Calu3 (cell line): ENCODE data around the gene HDAC4. TPM values are rescaled to one million over a fixed set of nuclear protein-coding genes. Genes with fewer than 3 reads are reported as not detected.

Experiments used
- BruUV-seq: library from RNA; stranded (reverse); fragments of 400-500 nt; replicated peaks from 2 replicates; lab custom pipeline; 2021; lab: Mats Ljungman, UMichigan
- CTCF ChIA-PET: fragments of 300-600 bp; sonication (Branson Sonifier 250); formaldehyde crosslinking; loops from one replicate; lab custom pipeline; 2022; ENCODE audit warnings: antibody characterized with exemption; lab: Charles Lee
- DNase-seq: peaks from one replicate; pipeline ENCODE4 v3.0.0; 2022
- H3K27ac Mint-ChIP-seq: one replicate; pipeline ENCODE4 v1.8.0; 2022; ENCODE audit warnings: mixed read lengths; ENCODE audit not compliant: unreplicated experiment
- H3K27me3 Mint-ChIP-seq: one replicate; pipeline ENCODE4 v1.8.0; 2022; ENCODE audit warnings: mixed read lengths; ENCODE audit not compliant: unreplicated experiment
- H3K36me3 Mint-ChIP-seq: one replicate; pipeline ENCODE4 v1.8.0; 2022; ENCODE audit warnings: mild to moderate bottlenecking, moderate library complexity, mixed read lengths; ENCODE audit not compliant: insufficient read depth, unreplicated experiment
- H3K4me1 Mint-ChIP-seq: one replicate; pipeline ENCODE4 v1.8.0; 2022; ENCODE audit warnings: mild to moderate bottlenecking, low read depth, mixed read lengths; ENCODE audit not compliant: unreplicated experiment
- H3K4me3 Mint-ChIP-seq: one replicate; pipeline ENCODE4 v1.8.0; 2022; ENCODE audit warnings: mild to moderate bottlenecking, low read depth, moderate library complexity, mixed read lengths; ENCODE audit not compliant: unreplicated experiment
- H3K9me3 Mint-ChIP-seq: one replicate; pipeline ENCODE4 v1.8.0; 2022; ENCODE audit warnings: low read depth, mixed read lengths; ENCODE audit not compliant: unreplicated experiment
- intact Hi-C: fragments of 100-400 bp; cut with micrococcal nuclease; formaldehyde crosslinking; loops from one replicate; pipeline ENCODE4 v1.10.0; 2022; ENCODE audit not compliant: unreplicated experiment
- total RNA-seq: library from RNA; stranded (reverse); gene quantifications from 2 replicates; pipeline ENCODE4 v1.2.3, GENCODE V29; 2022
- TF ChIP-seq, protein P1 (sequence below): fragments of 200-600 bp; IDR thresholded peaks from one replicate; pipeline ENCODE4 v1.8.0; 2022; ENCODE audit warnings: antibody characterized with exemption; ENCODE audit not compliant: unreplicated experiment

The HDAC4 gene
- total RNA-seq, 1 experiment from 2014 or later = 39.6 TPM

GRCh38 chr2:239147376-239147775, 253.4 kb downstream of the HDAC4 start:
- CTCF ChIA-PET = no interaction called here

DNA sequence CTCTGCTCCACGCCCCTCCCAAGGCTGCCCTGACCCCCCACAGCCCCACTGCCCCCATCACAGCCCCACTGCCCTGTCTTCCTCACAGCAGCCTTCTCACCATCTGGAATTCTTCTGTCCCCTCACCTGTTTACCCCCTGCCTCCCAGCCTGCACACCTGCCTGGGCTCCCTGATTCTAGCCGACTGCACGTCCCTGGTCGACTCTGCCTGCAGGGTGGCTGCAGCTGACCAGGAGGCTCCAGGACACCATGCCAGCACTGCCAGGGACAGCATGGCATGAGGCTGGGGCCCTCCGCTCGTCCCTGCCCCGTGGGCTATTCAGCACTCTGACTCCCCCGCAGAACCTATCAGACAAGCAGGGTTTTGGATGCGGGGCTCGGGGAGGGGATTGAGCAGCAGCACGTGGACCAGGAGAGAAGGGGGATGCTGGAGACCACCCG, 254.1 kb downstream of the HDAC4 start:
- Mint-ChIP-seq H3K4me1 (peaks cover 13% of the 10 kb centered on the region), H3K27me3 (no peaks in the 10 kb centered on the region), H3K27ac (no peak overlapping the region), H3K9me3 (no peaks in the 10 kb centered on the region), H3K4me3 (no peak overlapping the region), H3K36me3 (peaks cover 11% of the 10 kb centered on the region)
- TF ChIP-seq, protein P1, sequence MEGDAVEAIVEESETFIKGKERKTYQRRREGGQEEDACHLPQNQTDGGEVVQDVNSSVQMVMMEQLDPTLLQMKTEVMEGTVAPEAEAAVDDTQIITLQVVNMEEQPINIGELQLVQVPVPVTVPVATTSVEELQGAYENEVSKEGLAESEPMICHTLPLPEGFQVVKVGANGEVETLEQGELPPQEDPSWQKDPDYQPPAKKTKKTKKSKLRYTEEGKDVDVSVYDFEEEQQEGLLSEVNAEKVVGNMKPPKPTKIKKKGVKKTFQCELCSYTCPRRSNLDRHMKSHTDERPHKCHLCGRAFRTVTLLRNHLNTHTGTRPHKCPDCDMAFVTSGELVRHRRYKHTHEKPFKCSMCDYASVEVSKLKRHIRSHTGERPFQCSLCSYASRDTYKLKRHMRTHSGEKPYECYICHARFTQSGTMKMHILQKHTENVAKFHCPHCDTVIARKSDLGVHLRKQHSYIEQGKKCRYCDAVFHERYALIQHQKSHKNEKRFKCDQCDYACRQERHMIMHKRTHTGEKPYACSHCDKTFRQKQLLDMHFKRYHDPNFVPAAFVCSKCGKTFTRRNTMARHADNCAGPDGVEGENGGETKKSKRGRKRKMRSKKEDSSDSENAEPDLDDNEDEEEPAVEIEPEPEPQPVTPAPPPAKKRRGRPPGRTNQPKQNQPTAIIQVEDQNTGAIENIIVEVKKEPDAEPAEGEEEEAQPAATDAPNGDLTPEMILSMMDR = no peak
- BruUV-seq = no TSS peak
- intact Hi-C loops = loop anchor here (10.0 kb wide), 1 partner anchor 248 kb away; no protein-coding TSS in a partner anchor
- DNase-seq = no peak
- CTCF ChIA-PET = no interaction called here

More at GRCh38 chr2:239147376-239147775, 253.4 kb downstream of the HDAC4 start:
- no TSS peak for BruUV-seq
- H3K36me3 Mint-ChIP-seq = peaks cover 9% of the 10 kb centered on the region
- no peak overlapping the region for H3K4me3 Mint-ChIP-seq
- TF ChIP-seq, protein P1 = no peak
- H3K27ac Mint-ChIP-seq = no peak overlapping the region
- no peaks in the 10 kb centered on the region for H3K9me3 Mint-ChIP-seq
- intact Hi-C loops = loop anchor here (10.0 kb wide), 1 partner anchor 247 kb away; no protein-coding TSS in a partner anchor
- peaks cover 13% of the 10 kb centered on the region for H3K4me1 Mint-ChIP-seq
- DNase-seq = no peak
- no peaks in the 10 kb centered on the region for H3K27me3 Mint-ChIP-seq

- TF ChIP-seq, protein P1 = no peak
- BruUV-seq = no TSS peak
- DNase-seq = no peak
- Mint-ChIP-seq H3K9me3 (no peaks in the 10 kb centered on the region), H3K36me3 (peaks cover 11% of the 10 kb centered on the region), H3K4me3 (no peak overlapping the region), H3K27ac (no peak overlapping the region), H3K27me3 (no peaks in the 10 kb centered on the region), H3K4me1 (peaks cover 12% of the 10 kb centered on the region)
- CTCF ChIA-PET = no interaction called here
- intact Hi-C loops = loop anchor here (10.0 kb wide), 1 partner anchor 249 kb away; no protein-coding TSS in a partner anchor
Measured at GRCh38 chr2:239146011-239146641, 254.7 kb downstream of the HDAC4 start.

DNA sequence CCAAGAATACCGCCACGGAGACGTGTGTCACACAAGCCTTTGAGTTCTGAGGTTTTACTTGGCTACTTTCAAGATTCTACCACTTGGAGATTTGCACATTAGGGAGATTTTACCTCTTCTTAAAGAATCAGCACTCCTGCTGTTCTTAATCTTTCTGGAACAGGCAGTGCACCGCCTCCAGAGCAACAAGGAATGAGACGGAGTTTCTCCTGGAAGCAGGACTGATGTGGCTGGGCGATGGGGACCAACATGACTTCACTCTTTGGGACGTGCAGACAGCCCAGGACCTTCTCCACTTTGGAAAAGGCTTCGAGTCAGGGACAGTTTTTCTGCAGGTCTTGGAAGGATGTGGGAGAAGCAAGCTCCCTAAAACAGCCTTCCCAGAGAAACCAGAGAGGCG, 255.2 kb downstream of the HDAC4 start:
- CTCF ChIA-PET = no interaction called here
- no TSS peak for BruUV-seq
- no peak for DNase-seq
- TF ChIP-seq, protein P1 = no peak
- Mint-ChIP-seq H3K27me3 (no peaks in the 10 kb centered on the region), H3K36me3 (peaks cover 11% of the 10 kb centered on the region), H3K27ac (no peak overlapping the region), H3K4me3 (no peak overlapping the region), H3K9me3 (no peaks in the 10 kb centered on the region), H3K4me1 (peaks cover 7% of the 10 kb centered on the region)
- intact Hi-C loops = loop anchor here (10.0 kb wide), 1 partner anchor 249 kb away; no protein-coding TSS in a partner anchor
